Fibroblast of villous mesenchyme (primary cell): ENCODE results near the gene PCARE. TPM values are rescaled to one million over a fixed set of nuclear protein-coding genes. Genes with fewer than 3 reads are reported as not detected.

ENCODE experiments used
- DNase-seq: peaks from one replicate; pipeline ENCODE4 v3.0.0-alpha.2; 2010; ENCODE audit warnings: low read depth
- H3K4me3 ChIP-seq: 2 replicates; pipeline ENCODE4 v1.5.1; 2011; ENCODE audit warnings: low read depth, mild to moderate bottlenecking, low read length
- CTCF ChIP-seq: IDR thresholded peaks from 2 replicates; pipeline ENCODE4 v1.5.1; 2012; ENCODE audit warnings: low read depth, mild to moderate bottlenecking, low read length; ENCODE audit not compliant: insufficient read depth
- total RNA-seq: library from RNA; depleted of rRNA; stranded (reverse); fragments of >200 nt; gene quantifications from 2 replicates; pipeline ENCODE4 v1.2.3, GENCODE V29; 2012

PCARE gene
- total RNA-seq, 1 donor = not detected

GRCh38 chr2:29013057-29013780 lies 61.1 kb downstream of the PCARE start:
- no peak for TF ChIP-seq CTCF
- DNase-seq = no peak
- no peak overlapping the region for H3K4me3 ChIP-seq

- no peak overlapping the region for H3K4me3 ChIP-seq
- TF ChIP-seq CTCF = no peak
- peak; percentile 65 for DNase-seq
Observed at GRCh38 chr2:29012211-29012681, 62.1 kb downstream of the PCARE start.

Other genes with a start within 250 kb of the PCARE start
- gene TRMT61B, start 204.2 kb downstream of the PCARE start, total RNA-seq = 12.5 and 13.9 TPM in 2 replicates
- gene WDR43, start 179.9 kb downstream of the PCARE start, total RNA-seq = 61.5 and 131 TPM in 2 replicates
- under 0.01 and 0.43 TPM in 2 replicates for gene TOGARAM2, start 93.2 kb downstream of the PCARE start, total RNA-seq
- gene CLIP4, start 40.9 kb upstream of the PCARE start, total RNA-seq = 61.5 and 107 TPM in 2 replicates